Osteoblast (primary cell): ENCODE results near the gene LINC00237. TPM values are rescaled to one million over a fixed set of nuclear protein-coding genes. Genes with fewer than 3 reads are reported as not detected.

Experiments used
- DNase-seq: peaks from one replicate; pipeline ENCODE4 v3.0.0; 2011; ENCODE audit warnings: low spot score, mixed read lengths; ENCODE audit not compliant: insufficient read length; ENCODE audit errors: missing footprints
- H2AFZ ChIP-seq: 2 replicates; pipeline ENCODE4 v1.6.0; 2011; ENCODE audit warnings: mild to moderate bottlenecking, low read length
- H3K27ac ChIP-seq: 2 replicates; pipeline ENCODE4 v1.5.1; 2011; ENCODE audit warnings: mild to moderate bottlenecking, low read depth, low read length, moderate library complexity
- H3K27me3 ChIP-seq: 2 replicates; pipeline ENCODE4 v1.6.0; 2012; ENCODE audit warnings: mild to moderate bottlenecking, control low read depth, inconsistent platforms, low read length, moderate library complexity; ENCODE audit not compliant: insufficient read depth
- H3K36me3 ChIP-seq: 2 replicates; pipeline ENCODE4 v1.5.1; 2011; ENCODE audit warnings: mild to moderate bottlenecking, low read length, control low read depth, moderate library complexity; ENCODE audit not compliant: insufficient read depth
- H3K4me1 ChIP-seq: 2 replicates; pipeline ENCODE4 v1.5.1; 2011; ENCODE audit warnings: mild to moderate bottlenecking, low read length, control low read depth, moderate library complexity; ENCODE audit not compliant: insufficient read depth
- H3K4me2 ChIP-seq: 2 replicates; pipeline ENCODE4 v1.6.0; 2011; ENCODE audit warnings: mild to moderate bottlenecking, low read length; ENCODE audit not compliant: insufficient read depth
- H3K4me3 ChIP-seq: fragments of 200-600 bp; sonication (generic); 3 replicates; pipeline ENCODE4 v1.5.1; 2012; ENCODE audit warnings: mild to moderate bottlenecking, low read length, inconsistent platforms; ENCODE audit not compliant: insufficient read depth
- H3K79me2 ChIP-seq: 2 replicates; pipeline ENCODE4 v1.6.0; 2012; ENCODE audit warnings: mild to moderate bottlenecking, low read length, control low read depth, inconsistent platforms; ENCODE audit not compliant: insufficient read depth
- H3K9me3 ChIP-seq: 2 replicates; pipeline ENCODE4 v1.5.1; 2011; ENCODE audit warnings: low read depth, low read length, control low read depth
- H4K20me1 ChIP-seq: 2 replicates; pipeline ENCODE4 v1.6.0; 2012; ENCODE audit warnings: mild to moderate bottlenecking, low read length, control low read depth; ENCODE audit not compliant: insufficient read depth
- CTCF ChIP-seq: IDR thresholded peaks from 2 replicates; pipeline ENCODE4 v1.5.1; 2011; ENCODE audit warnings: mild to moderate bottlenecking, low read depth, low read length, moderate library complexity; ENCODE audit errors: extremely low read depth
- total RNA-seq: library from RNA; depleted of rRNA; stranded (reverse); fragments of >200 nt; gene quantifications from 2 replicates; pipeline ENCODE4 v1.2.3, GENCODE V29; 2012

Gene LINC00237
- total RNA-seq, 1 donor: not detected

GRCh38 chr20:21099751-21100577 is 6.2 kb downstream of the LINC00237 start:
- H3K79me2 ChIP-seq: no peaks in the 10 kb centered on the region
- no peaks in the 10 kb centered on the region for H4K20me1 ChIP-seq
- peaks cover 71% of the 10 kb centered on the region for H3K27me3 ChIP-seq
- H3K4me1 ChIP-seq: peaks cover 4% of the 10 kb centered on the region
- no peak overlapping the region for H3K27ac ChIP-seq
- TF ChIP-seq CTCF: no peak
- no peak overlapping the region for H2AFZ ChIP-seq
- peak overlapping the region; percentile 60 for H3K4me2 ChIP-seq
- DNase-seq: peak; percentile 39
- H3K36me3 ChIP-seq: no peaks in the 10 kb centered on the region
- H3K9me3 ChIP-seq: no peaks in the 10 kb centered on the region
- peak overlapping the region; percentile 47 for H3K4me3 ChIP-seq

GRCh38 chr20:21096321-21097043 is 9.7 kb downstream of the LINC00237 start:
- H3K27me3 ChIP-seq: peaks cover 49% of the 10 kb centered on the region
- no peaks in the 10 kb centered on the region for H3K9me3 ChIP-seq
- peak; percentile 77 for DNase-seq
- no peaks in the 10 kb centered on the region for H4K20me1 ChIP-seq
- no peak for TF ChIP-seq CTCF
- H3K4me2 ChIP-seq: peak overlapping the region; percentile 4
- H3K4me3 ChIP-seq: no peak overlapping the region
- no peaks in the 10 kb centered on the region for H3K79me2 ChIP-seq
- peaks cover 4% of the 10 kb centered on the region for H3K4me1 ChIP-seq
- H2AFZ ChIP-seq: no peak overlapping the region
- no peak overlapping the region for H3K27ac ChIP-seq
- no peaks in the 10 kb centered on the region for H3K36me3 ChIP-seq

GRCh38 chr20:21092806-21093205 is 13.4 kb downstream of the LINC00237 start:
- Histone ChIP-seq H3K4me1 (no peaks in the 10 kb centered on the region), H3K4me2 (no peak overlapping the region), H3K9me3 (no peaks in the 10 kb centered on the region), H3K27me3 (peaks cover 17% of the 10 kb centered on the region), H3K36me3 (no peaks in the 10 kb centered on the region), H3K79me2 (no peaks in the 10 kb centered on the region), H4K20me1 (no peaks in the 10 kb centered on the region), H3K27ac (no peak overlapping the region), H2AFZ (no peak overlapping the region), H3K4me3 (no peak overlapping the region)
- no peak for TF ChIP-seq CTCF
- no peak for DNase-seq

GRCh38 chr20:21090721-21091120 is 15.4 kb downstream of the LINC00237 start:
- Histone ChIP-seq H3K4me1 (no peaks in the 10 kb centered on the region), H3K4me2 (no peak overlapping the region), H3K4me3 (no peak overlapping the region), H3K9me3 (no peaks in the 10 kb centered on the region), H3K27me3 (peaks cover 16% of the 10 kb centered on the region), H3K79me2 (no peaks in the 10 kb centered on the region), H4K20me1 (no peaks in the 10 kb centered on the region), H2AFZ (no peak overlapping the region), H3K27ac (no peak overlapping the region), H3K36me3 (no peaks in the 10 kb centered on the region)
- DNase-seq: no peak
- TF ChIP-seq CTCF: no peak
